ENCODE results near the gene DNAAF5. TPM values are rescaled to one million over a fixed set of nuclear protein-coding genes. Genes with fewer than 3 reads are reported as not detected.

The DNAAF5 gene
- polyA plus RNA-seq, 3 donors = 39.8 to 43.8 (median 39.9) TPM

DNA sequence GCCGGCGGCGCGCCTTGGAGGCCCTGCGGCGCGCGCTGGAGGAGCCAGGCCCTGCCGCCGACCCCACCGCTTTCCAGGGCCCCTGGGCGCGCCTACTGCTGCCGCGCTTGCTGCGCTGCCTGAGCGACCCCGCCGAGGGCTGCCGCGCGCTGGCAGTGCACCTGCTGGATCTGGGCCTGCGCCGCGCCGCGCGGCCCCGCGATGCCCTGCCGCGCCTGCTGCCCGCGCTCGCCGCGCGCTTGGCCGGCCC is 280 bp downstream of the DNAAF5 start:
- DNase-seq = no peak

DNA sequence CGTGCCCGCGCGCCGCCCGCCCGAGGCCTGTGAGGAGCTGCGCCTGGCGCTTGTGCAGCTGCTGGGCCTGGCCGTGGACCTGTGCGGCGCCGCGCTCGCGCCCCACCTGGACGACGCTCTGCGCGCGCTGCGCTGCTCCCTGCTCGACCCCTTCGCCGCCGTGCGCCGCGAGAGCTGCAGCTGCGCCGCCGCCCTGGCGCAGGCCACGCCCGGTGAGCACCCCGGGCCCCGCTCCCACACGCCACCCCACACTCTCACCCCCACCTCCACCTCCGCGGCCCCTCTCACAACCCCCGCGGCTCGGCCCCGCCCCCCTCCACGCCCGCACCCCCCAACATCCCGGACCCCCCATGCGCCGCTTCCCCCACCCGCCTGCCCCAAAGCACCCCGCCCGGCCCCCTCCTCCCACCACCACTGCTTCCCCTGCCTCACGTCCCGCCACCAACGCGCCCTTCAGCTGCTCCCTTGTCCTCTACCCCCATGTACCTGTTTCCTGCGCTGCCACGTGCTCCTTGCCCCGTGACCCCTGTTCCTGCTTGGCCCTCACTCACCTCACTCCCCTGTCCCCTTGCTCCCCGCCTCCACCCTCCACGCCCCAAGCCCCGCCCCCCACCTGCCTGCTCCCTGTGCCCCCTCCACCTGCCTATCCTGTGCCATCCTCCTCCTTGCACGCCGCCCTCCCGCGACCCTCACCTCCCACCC is 756 bp downstream of the DNAAF5 start, which contains the start of gene PRKAR1B:
TSS of gene PRKAR1B (minus strand) at position 178 of the 702 bp plus-strand sequence. CDS start 15,776 bp downstream, outside the sequence.
- DNase-seq = no peak

DNA sequence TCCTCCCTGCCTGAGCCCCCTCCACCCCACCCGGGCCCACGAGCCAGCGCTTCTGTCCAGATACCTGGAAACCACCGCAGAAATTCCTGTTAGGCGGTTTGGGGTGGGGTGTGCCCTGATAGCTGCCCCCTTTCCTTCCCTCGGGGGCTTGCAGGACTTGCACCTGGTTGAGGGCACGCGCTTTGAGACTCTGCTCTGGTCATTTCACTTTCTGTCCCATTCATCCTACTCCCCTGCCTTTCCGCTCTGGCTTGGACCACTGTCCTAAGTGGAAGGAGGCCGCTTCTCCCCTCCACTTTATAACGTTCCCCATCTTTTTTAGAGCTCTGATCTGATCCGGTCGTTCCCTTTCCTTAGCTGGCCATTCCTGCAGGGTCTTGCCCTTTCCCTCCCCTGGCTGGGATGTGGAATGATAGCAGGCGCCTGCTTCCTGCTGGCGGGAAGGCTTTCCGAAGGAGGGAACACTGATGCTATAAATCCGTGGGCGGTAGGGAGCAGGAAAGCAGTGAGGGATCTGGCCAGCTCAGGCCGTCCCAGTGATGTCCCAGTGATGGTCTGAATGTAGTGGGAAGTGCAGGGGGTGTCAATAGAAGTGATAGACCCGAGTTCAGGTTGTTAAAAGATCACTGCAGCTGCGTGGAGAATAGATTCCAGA is 1.4 kb downstream of the DNAAF5 start:
- no peak for DNase-seq

DNA sequence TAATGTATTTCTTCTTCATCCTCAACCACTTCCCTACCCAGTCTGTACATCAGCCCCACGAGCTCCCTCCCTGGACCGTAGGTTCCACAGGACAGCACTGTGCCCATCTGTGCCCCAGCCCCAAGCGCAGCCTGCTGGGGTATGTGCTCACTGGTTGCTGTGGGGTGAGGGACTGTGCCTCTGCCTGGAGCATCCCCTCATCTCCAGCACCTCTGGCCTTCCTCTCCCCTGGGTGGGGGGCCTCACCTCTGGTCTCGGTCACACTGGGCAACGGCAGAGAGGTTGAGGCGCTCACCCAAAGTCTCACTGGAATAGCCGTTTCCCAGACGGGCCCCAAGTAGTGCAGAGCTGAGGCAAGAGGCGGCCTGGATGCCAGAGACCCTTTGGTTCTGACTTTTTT is 2.1 kb downstream of the DNAAF5 start:
- no peak for DNase-seq

DNA sequence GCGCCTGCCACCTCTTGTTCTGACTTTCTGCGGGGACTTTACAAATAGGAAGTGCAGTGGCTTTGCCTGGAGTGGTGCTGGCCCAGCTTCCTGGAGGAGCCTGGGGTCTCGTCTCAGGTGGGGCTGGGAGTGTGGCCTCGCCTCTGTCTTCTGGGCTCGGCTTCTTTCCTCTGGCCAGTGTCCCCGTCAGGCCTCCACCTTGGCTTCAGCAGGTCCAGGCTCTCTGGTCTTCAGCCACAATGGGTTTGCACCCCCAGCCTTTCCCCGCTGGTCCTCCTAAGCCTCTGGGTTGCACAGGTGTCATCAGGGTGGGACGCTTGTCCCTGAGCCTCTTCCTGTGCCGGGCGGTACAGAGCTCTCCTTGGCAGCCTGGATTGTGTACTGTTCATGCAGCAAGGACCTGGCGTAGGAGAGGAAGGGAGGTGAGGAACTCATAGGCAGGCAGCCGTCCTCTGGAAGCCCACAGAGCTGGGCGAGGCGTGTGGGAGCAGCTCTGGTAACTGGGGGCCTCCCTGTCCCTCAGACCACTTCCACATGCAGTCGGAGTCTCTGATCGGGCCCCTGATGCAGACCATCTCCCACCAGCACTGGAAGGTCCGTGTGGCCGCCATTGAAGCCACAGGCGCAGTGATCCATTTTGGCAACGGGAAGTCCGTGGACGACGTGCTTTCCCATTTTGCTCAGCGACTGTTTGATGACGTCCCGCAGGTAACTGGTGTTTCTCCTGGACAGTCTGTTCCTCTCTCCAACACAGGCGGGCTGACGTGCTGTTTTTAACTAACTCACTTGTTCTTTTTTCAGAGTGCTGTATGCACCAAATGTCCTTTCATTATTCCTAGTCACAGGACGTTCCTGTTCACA is 2.9 kb downstream of the DNAAF5 start:
- no peak for DNase-seq

DNA sequence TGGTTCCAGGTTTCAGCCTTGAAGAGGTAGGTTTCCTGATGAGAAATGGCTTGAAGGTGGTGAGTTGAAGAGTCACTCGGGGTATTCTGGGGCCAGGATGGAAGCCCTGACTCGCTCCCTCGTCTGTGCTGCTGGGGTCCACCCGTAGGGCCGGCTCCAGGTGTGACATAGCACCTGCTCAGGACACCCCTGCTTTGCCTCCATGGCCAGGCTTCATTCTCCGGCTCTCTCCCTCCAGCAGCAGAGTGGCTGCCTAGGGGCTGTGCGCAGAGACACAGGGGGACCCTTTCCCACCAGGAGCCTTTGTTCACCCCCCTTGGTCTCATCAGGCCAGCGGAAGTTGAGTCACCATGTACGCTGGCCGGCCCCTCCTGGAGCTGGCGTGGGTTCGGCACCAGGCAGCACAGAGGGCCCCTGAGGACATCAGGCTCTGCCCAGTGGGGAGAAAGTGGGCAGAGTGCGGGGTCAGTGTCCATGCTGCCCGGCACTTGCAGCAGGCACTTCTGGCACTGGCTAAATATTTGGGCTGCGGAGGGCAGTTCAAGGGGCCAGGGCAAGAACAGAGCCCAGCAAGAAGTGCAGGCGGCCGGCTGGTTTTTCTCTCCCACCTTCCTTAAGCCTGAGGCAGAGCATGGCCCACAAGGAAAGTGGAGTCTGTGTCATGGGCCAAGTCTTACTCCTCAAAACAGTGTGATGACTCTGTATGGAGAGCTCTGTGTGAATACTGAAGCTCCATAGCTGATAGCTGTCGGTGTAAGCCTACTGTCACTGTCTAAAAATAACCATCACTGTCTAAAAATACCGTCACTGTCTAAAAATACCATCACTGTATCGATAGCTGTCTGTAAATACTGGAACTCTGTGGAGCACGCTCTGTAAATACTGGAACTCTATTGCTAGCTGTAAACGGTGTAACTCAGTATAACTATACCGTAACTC is 4.3 kb downstream of the DNAAF5 start:
- no peak for DNase-seq

DNA sequence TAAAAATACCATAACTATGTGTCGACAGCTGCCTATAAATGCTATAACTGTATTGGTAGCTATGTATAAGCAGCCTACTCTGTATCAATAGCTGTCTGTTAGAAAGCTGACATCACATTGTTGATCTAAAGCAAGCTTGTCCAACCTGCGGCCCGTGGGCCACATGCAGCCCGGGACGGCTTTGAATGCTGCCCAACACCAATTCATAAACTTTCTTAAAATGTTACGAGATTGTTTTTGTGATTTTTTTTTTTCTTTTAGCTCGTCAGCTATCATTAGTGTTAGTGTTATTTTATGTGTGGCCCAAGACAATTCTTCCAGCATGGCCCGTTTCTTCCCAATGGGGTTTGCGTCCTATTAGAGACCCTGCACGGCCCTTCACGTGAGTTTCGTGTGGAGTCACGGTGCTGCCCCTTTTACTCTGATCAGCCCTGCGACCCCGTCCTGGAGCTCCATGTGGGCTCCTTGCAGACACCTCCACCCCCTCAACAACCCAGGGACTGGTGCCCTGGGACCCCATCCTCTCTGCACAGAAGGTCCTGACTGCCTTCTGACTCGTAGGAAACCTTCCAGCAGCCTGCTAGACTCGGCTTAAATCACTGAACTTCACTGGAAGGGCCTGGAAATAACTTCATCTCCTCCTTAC is 5.1 kb downstream of the DNAAF5 start:
- DNase-seq = no peak

DNA sequence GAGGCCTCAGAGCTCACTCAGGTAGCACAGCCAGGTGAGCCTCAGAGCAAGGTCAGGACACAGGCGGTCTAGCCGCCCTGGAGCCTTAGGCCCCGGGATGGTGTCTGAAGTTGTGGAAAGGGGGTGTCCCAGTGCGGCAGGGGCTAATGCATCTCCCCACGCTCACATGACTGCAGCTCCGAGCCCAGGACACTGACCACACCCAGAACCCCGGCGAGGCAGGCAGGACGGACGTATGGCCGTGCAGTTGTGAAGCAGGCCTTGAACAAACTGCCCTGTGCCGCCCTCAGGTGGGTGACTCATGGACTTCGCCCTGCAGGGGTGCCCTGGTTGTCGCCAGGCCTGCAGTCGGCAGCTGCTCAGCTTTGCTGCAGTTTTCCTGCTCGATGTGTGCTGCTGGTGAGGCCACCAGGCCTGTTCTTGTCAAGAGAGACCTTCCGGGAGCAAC is 5.6 kb downstream of the DNAAF5 start:
- DNase-seq = no peak

DNA sequence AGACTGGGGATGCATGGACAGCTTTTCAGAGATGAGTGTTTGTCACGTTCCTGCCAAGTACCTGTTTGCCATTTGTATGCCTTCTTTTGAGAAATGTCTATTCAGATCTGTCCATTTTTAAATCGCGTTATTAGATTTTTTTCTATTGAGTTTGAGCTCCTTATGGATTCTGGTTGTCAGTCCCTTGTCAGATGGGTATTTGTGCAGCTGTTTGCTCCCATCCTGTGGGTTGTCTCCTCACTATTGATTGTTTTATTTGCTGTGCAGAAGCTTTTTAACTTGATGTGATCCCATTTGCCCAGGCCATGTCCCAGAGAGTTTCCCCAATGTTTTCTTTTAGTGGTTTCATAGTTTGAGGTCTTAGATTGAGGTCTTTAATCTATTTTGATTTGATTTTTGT is 6.1 kb downstream of the DNAAF5 start:
- no peak for DNase-seq

DNA sequence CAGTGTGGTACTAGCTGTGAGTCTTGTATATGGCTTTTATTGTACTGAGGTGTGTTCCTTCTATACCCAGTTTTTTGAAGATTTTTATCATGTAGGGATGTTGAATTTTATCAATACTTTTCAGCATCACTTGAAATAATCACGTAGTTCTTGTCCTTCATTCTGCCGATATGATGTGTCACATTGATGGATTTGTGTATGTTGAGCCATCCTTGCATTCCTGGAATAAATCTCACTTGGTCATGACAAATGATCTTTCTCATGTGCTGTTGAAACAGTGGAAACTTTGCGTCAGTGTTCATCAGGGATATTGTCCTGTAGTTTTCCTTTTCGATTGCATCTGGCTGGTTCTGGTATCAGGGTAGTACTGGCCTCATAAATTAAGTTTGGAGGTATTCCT is 7.7 kb downstream of the DNAAF5 start:
- DNase-seq = no peak

DNA sequence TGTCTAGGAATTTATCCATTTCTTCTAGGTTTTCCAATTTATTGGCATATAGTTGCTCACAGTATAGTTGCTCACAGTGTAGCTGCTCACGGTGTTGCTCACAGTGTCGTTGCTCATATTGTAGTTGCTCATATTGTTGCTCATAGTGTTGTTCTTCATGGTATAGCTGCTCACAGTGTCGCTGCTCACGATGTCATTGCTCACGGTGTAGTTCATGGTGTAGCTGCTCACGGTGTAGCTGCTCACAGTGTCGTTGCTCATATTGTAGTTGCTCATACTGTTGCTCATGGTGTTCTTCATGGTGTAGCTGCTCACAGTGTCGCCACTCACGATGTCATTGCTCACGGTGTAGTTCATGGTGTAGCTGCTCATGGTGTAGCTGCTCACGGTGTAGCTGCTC is 8.3 kb downstream of the DNAAF5 start:
- DNase-seq = no peak

DNA sequence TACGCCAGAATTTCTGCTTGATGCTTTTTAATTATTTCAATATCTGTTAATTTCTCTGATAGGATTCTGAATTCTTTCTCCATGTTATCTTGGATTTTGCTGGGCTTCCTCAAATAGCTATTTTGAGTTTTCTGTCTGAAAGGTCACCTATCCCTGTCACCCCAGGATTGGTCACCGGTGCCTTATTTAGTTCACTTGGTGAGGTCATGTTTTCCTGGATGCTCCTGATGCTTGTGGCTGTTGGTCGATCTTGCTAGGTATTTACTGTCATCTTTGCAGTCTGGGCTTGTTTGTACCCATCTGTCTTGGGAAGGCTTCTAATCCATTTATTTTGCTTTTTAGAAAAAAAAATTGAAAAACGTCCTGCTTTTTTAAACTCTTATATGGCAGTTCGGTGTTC is 11.7 kb downstream of the DNAAF5 start:
- no peak for DNase-seq

DNA sequence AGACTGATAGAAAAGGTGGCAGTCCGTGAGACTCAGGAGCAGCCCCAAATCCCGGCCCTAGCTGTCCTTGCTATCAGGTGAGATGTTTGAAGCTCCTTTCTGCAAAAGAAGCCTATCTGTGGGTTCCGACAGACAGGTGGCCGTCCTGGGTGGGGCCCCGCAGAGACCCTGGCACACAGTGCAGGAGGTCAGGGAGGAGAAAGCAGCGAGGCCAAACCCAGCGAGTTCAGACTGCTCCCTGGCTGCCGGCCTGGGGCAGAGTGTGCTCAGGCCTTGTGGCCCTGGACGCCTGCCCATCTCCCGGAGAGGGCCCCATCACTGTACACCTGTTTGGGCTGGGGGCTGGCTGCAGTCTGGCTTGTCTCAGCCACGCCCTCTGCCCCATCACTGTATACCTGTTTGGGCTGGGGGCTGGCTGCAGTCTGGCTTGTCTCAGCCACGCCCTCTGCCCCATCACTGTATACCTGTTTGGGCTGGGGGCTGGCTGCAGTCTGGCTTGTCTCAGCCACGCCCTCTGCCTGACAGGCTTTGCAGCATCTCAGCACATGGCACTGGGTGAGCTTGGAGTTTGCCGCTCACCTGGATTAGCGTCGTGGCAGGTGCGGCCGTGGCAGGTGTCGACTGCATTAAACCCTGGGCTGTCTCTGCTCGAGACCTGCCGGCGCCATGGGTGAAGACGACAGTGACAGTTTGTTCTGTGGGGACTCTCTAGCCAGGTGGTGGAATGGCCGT is 12.4 kb downstream of the DNAAF5 start:
- DNase-seq = no peak

DNA sequence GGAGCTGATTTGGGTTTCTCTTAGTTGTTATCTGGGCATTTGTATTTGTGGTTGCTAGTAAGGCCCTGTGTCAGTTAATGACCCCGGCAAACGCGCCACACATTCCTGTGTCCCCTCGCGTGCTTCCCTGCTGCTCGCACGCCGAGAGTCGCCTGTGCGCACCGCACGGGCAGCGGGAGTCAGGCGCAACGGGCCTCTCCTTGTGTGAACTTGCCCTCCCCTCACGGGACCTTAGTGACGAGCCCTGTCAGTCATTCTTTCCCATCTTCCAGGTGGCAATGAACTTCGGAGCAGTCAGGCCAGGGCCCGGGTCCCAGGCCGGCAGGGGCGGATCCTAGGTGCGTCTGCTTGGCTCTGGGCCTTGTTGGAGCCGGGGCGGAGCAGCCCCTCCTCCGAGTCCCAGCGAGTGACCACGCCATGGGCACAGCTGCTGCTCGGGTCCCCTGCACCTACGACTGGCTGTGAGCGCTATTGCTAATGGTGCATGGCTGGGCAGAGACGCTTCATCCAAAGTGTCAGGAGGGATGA is 13.0 kb downstream of the DNAAF5 start:
- no peak for DNase-seq

DNA sequence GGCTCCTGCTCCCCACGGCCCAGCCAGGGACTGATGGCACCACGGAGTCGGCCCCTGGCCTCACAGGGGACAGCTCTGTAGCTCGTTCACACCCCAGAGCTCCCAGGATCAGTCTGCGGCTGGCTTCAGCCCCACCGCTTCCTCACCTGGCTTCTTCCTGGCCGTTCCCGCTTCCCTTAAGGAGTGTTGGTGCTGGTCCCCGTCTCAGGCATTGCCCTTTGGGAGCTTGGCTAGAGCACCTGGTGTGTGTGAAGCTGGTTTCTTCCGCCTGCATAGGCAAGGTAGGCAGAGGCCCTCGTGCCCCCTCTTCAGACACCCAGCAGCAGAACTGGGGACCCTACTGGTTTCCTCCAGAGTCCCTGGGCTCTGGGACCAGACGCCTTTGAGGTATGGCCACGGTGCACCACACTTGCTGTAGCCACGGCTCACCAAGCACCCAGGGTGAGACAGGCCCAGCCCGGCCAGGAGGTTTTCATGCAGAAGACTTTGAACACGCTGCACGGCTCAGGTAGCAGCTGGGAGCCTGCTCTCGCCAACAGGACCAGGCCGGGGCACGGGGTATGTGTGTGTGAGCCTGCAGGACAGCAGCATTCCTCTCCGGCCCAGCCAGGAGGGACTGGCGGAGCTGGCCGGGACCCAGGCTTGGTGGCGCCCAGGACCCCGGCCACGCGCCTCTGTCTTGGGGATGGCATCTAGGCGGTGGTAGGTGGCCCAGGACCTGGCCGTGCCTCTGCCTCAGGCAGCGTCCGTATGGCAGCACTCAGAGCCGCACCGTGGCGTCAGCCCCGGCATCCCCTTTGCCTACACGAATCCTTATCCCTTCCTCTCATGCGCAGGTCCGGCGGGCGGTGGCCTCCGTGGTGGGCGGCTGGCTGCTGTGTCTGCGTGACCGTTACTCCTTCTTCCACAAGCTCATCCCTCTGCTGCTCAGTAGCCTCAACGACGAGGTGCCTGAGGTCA is 13.8 kb downstream of the DNAAF5 start:
- DNase-seq = no peak

DNA sequence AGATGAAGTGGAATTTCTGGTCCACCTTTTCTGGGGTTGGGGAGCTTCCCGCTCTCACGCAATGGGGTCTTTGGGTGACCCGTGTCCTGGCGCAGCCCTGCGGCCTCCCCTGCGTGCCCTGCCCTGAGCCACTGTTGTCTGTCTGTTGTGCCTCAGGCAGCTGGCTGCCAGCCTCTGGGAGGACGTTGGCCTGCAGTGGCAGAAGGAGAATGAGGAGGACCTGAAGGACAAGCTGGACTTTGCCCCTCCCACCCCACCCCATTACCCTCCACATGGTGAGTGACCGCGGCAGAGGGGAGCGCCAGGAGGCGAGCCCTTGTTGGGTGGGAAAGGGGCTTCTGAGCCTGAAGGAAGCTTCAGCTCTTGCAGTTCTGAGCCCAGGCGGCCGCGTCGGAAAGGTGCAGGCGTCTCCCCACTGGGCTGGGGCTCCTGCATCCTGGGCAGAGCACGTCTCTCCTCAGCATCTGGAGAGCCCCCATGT is 14.7 kb downstream of the DNAAF5 start:
- no peak for DNase-seq

DNA sequence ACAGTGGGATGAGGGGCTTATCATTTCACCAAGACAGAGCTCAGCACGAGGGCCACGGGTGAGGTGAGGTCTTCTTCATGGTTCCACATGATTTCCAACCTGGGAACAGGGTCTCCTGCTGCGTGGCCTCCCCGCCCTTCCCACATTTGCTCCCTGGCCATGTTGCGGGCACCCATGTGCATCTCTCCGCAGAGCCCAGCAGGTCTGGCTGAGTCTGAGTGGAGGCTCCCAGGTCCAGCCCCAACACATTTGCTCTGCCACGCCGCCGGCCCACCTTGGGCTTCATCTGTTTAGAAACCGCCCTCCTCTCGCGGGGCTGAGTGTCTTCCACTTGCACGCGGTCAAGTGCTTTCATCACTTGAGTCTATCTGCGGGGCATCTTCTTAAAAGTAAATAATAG is 15.4 kb downstream of the DNAAF5 start:
- DNase-seq = no peak

DNA sequence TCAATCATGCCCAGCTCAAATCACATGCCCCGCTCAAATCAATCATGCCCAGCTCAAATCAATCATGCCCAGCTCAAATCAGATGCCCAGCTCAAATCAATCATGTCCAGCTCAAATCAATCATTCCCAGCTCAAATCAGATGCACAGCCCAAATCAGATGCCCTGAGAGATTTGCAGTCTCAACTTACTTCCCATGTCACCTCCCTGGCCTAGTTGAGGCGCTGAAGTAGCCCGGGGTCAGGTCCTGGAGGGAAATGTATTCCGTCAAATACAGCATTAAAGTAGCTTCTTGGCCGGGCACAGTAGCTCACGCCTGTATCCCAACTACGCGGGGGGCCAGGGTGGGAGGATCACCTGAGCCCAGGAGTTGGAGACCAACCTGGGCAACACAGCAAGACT is 16.3 kb downstream of the DNAAF5 start:
- DNase-seq = no peak

All from renal pelvis (tissue), 4 donors.